GM21576 (cell line): Measurements from ENCODE around the gene TEKTIP1.
"Not testable (repeated sequence)": the region's sequence is repeated elsewhere in the genome, so short reads cannot be mapped to it uniquely, and the experiment has no call there.

ENCODE experiments used
- ATAC-seq: cut with Tn5 transposase; IDR thresholded peaks from one replicate; pipeline ENCODE4 v1.9.1; 2021; ENCODE audit warnings: mild to moderate bottlenecking, moderate library complexity; ENCODE audit not compliant: unreplicated experiment

The TEKTIP1 gene

DNA sequence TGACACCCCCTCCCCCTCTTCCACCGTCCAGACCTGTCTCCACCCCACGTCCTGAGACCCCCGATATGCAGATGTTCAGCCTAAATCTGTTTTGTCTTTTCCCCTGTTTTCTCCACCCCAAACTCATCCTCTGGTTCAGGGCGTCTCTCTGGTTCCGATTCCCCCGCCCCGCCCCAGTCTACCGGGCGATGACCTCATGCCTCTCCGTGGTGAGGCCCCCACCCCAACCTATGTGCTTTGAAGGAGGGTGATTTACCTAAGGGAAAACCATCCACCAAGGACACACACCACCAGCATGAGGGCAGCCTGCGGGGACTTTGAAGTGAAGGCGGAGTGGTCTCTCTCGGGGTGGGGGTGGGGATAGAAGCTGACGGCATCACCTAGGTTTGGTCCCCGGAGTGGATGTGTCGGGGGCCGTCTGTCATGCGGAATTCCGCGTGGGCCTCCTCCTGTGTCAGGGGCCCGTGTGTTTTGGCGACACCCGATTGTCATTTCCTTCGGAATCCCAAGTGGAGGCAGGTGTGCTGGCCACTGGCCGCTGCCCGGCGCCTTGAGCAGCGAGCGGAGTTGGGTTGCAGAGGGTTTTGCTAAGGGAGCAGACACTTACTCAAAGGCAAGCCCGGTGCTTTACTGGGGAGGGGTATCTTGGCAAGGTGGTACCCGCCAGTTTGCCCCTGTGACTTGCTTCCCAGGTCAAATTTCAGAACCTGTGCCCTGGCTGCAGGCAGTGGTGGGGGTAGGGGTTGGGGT is 31.4 kb upstream of the TEKTIP1 start:
- no peak for ATAC-seq

GRCh38 chr19:3508121-3508661 is 30.8 kb upstream of the TEKTIP1 start:
- not testable (repeated sequence) for ATAC-seq

DNA sequence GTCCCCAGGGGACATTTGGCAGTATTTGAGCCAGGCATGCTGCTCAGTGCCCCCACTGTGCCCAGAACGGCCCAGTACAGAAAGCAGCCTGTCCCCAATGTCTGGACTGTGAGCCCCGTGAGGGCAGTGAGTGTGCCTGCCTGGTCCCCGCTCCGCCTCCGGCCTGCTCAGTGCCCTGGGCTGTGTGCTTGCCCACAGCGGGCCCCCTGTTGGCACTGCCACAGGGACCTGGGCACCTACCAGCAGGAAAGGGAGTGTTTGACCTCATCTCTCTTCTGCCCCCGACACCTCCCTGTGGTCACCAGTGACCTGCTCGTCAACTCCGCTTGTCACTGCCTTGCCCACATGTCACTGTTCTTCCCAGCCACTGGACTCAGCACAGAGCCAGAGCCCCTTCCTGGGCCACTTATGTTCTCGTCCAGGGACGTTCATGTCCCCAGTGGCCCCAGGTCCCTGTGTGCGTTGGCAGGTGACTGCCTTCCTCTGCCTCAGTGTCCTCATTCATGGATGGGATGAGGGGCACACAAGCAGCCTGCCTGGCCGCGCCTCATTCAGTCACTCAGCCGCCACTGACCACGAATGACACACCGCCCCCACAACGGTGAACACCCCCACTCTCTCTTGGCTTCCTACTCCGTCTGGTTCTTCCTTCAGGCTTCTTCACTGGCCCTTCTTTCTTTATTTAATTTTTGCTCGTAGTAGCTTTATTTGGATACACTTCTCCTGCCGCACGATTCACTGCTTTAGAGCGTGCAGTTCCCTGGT is 30.0 kb upstream of the TEKTIP1 start:
- ATAC-seq = no peak

- ATAC-seq = no peak
These were observed 29.4 kb upstream of the TEKTIP1 start for GRCh38 chr19:3509566-3509989.

DNA sequence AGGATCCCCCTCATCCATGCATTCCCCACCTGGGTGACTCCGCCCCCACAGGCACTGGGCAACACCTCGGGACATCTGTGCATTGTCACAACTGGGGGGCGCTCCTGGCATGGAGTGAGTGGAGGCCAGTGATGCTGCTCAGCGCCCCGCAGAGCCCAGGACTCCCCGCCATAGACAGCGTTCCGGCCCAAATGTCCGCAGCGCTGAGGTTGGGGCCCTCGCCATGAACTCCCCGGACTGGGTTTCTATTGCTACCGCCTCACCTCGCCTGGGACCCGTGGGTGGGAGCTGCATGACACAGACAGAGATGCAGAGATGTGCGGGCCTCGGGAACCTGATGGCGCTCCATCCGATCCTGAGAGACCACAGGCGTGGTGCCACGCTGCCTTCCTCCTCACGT is 28.2 kb upstream of the TEKTIP1 start:
- ATAC-seq = no peak

DNA sequence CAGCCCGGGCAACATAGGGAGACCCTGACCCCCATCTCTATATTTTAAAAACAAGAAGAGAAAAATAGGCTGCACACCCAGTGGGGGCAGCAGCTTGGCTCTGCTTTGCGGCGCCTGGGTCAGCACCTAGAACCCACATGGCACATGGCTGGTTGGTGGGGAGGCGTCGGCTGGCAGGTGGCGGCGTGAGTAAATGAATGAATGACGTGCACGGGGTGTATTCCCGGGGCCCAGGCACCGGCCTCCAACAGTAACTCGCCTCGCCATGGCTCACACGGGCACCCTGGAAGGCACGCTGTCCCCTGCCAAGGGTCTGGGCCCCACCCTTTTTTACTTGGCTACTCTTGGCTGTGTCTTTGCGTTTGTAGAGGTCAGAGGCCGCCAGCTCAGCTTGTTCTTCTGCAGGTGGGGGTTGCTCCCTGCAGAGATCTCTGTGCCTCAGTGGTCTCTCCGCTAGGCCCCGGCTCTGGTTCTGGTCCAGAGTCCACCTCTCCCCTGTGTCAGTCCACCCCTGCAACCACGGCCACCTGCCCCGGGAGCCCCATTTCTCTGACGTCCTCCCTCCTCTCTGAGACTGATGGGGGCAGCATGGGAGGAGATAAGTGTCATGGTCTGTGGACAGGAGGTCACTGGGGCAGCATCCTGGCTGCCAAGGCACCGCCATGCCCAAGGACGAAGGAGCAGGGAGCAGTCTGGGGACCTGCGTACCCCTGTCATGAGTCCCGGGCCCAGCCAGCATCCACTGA is 27.3 kb upstream of the TEKTIP1 start:
- ATAC-seq = no peak

DNA sequence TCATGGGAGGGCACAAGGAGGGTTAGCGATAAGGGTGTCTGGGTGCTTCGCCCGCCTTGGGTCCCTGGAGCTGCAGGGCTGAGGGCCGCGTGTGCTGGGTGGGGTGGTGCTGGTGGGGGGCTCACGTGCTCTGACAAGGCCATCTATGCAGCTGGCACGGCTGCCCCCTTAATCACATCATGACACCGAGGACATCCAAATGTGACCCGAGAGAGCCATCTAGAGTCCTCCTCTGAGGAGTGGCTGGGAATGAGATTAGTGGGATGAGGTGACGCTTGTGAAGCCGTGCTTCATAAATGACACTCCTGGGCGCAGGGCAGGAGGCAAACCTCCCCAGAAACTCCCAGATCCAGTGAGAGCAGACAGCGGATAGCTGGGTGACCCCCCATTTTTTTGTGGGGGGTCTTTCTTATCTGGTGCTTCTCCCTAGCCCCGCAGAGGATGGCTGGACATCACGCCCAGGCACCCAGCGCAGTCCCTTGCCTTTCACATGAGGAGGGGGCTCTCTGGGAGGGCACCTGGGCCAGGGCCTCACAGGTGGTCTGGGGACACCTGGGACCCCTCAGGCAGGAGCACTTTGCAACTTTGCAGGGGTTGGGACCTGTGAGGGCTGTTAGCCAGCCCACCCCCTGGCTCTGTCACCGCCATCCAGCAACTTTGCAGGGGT is 26.3 kb upstream of the TEKTIP1 start:
- ATAC-seq = no peak

DNA sequence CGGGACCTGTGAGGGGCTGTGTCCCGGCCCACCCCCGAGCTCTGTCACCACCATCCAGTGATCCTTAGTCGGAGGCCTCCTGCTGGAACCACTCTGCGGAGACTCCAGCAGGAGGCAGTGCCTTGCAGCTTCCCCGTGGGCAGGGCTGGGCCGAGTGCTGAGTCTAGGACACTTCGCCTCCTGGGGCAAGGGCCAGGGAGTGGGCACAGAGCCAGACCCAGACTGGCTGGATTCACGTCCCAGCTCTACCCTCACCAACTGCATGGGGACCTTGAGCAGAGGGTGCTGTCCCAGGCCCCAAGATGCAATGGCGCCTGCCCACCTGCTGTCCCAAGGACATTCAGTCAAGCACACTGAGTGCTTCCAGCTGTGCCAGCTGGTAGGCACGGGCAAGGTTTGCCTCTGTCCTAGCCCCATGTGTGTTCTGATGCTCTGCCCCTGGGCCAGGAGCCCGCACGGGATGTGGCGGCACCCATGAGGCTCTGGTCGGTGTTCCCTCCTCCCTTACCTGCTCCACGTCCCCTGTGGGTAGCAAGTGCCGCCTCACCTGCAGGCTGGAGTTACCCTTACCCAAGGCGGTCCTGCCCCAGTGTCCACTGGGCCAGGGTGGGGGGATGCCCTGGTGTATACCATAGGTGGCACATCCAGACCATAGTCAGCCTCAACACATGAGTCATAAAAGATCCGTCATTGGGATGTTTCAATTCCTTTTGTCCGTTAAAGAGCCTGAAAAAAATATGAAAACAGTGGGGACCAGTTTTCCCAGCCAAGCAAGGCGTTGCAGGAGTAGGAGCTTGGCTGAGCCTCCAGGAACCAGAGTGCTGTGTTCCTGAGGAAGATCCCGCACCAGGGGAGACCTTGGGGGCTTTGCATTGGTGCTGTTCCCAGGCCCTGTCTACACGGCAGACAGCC is 25.5 kb upstream of the TEKTIP1 start:
- ATAC-seq = no peak

- no peak for ATAC-seq
These were observed 24.0 kb upstream of the TEKTIP1 start for GRCh38 chr19:3514930-3515329.

DNA sequence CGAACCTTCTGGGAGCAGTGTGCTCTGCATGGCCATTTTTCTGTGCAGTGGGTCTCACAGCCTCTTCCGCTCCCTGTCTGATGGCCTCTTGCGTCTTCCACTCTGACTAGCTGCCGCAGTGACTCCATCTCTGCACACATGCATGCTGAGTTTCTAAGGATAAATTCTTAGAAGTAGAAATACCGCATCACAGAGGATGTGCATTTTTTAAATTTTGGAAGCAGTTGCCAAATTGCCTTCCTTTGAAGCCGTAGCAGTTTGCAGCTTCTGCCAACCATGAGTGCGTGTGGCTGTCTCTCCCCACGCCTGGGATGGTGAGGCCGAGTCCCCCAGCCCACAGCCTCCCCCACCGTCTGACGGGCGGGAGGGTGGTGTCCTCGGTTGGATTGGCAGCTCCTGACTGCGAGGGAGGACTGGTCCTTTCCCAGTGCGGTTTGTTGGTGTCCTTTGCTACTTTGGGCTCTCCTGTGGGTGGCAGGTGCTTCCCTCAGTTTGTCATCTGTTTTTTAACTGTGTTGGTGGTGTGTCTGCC is 23.0 kb upstream of the TEKTIP1 start:
- ATAC-seq = no peak

DNA sequence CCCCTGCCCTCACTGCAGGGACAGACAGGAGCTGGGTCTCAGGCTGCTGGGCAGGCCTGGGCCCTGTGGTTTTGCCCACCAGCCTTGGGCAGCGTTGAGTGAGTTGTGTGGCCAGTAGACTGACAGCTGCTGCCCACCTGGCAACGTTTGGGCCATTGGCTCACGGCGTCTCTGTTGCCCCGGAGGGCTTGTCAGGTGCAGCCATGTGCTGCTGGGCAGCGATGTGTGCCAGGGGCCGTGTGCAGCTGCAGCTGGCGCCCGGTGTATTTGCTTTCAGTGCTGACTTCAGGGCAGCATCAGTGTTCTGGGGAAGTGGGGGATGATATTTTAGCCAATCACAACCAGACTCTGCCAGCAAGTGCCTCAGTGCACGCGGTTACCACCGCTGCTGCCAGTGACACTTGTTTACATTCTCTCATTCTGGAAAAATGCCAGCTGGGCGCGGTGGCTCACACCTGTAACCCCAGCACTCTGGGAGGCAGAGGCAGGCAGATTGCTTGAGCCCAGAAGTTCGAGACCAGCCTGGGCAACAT is 22.2 kb upstream of the TEKTIP1 start:
- ATAC-seq = no peak

DNA sequence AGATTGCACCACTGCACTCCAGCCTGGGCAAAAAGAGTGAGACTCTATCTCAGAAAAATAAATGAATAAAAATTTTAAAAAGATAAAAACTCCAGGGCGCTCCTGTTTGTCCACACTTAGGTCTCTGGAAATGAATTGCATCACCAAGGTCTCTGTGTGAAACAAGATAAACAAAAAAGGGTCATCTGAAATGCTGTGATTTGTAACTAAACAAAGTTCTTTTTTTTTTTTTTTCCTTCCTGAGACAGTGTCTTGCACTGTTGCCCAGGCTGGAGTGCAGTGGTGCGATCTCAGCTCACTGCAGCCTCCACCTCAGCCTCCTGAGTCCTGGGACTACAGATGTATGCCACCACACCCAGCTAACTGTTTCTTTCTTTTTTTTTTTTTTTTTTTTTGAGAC is 21.3 kb upstream of the TEKTIP1 start:
- no peak for ATAC-seq

GRCh38 chr19:3518255-3518654 is 20.7 kb upstream of the TEKTIP1 start:
- no peak for ATAC-seq

GRCh38 chr19:3518659-3519058 is 20.3 kb upstream of the TEKTIP1 start:
- no peak for ATAC-seq

- no peak for ATAC-seq
These were observed 19.8 kb upstream of the TEKTIP1 start for GRCh38 chr19:3519126-3519525.

DNA sequence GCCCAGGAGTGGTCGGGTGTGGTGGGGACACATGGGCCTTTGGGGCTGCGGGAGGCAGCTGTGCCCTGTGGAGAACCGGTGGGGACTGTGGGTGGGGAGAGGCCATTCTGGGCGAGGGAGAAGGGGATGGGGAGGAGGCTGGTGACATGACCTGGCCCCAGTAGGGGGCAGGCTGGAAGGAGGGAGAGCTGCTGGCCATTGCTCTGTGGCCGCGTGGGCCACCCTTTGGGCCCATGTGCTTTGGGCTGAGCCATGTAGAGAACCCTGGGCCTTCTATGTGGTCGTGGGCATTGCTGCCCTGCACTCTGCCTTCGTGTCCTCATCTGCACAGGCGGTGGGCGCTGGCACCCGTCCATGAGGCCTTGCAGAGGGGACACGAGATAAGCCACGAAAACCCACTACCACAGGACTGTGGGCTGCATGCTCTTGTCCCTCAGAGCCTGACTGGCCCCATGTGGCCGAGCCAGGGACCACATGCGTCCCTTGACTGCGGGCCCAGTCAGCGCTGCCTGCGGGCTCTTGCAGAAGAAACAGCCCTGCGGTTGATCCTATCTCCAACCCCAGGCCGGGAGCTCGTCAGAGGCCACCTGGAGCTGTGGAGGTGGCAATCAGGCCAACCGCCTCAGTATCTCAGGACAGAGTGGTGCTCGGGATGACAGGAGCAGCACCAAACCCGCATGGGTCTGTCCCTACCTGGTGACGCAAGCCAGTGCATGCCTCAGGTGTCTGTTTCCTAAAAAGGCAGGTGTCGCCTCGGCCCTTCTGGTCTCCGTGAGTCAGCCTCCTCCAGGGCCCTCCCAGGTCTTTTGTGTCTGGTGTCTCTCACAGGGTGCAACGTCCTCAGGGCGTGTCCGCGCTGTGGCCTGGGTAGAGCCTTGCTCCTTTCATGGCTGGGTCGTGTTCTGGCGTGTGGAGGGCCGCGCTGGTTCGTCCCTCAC is 18.5 kb upstream of the TEKTIP1 start:
- no peak for ATAC-seq

DNA sequence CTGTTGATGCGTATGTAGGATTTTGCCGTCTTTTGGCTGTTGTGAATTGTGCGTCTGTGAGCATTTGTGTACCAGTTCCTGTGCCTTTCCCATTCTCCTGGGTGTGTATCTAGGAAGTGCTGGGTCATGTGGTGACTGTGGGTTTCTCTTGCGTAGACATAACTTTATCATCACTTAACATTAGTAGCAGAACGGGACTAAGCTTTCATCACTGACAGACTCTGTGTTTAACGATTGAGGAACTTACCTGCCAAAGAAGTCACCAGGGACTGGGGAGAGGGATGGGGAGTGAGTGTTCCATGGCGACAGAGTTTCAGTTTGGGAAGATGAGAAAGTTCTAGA is 17.9 kb upstream of the TEKTIP1 start:
- no peak for ATAC-seq
